K562 (cell line): Measurements from ENCODE around the gene SETX. TPM values are rescaled to one million over a fixed set of nuclear protein-coding genes. Genes with fewer than 3 reads are reported as not detected.

ENCODE experiments used
- ATAC-seq: fragments of 200-7000 bp; cut with Tn5 transposase; 3 replicates; pipeline ENCODE4 v1.9.1; 2020; ENCODE audit warnings: moderate library complexity
- BruUV-seq: library from RNA; stranded (reverse); fragments of 400-500 nt; replicated peaks from 2 replicates; lab custom pipeline; 2021; lab: Mats Ljungman, UMichigan
- CTCF ChIA-PET: fragments of 300-600 bp; formaldehyde crosslinking; extraction: SDS; loops from one replicate; lab custom pipeline; 2021; ENCODE audit warnings: low intra/inter-chr PET ratio; lab: Yijun Ruan, JAX
- POLR2A ChIA-PET: fragments of 300-600, 350-650 bp; sonication (Branson Sonifier 250); formaldehyde crosslinking; extraction: SDS; loops from one replicate; lab custom pipeline; 2021; ENCODE audit warnings: antibody characterized with exemption, inconsistent platforms; lab: Yijun Ruan, JAX
- DNase-seq, 4 experiments: peaks; one replicate each; pipeline versions ENCODE4 v3.0.0 to v3.0.0-alpha.2; 2011 to 2018; ENCODE audit warnings: low spot score in 3 of 4, mixed read lengths in 3 of 4; ENCODE audit errors: extremely low read depth in 1 of 4
- FAIRE-seq: peaks from 2 replicates; lab custom pipeline; 2011; peaks lifted over from hg19 to GRCh38; lab: Jason Lieb, UNC
- H2AFZ ChIP-seq: 2 replicates; pipeline ENCODE4 v1.6.0; 2011; ENCODE audit warnings: low read depth, low read length, control low read depth, inconsistent platforms
- H3K27ac ChIP-seq: fragments of 200-600 bp; 3 replicates; pipeline ENCODE4 v1.8.0; 2011; ENCODE audit warnings: low read depth, mild to moderate bottlenecking, control low read depth, inconsistent platforms, low read length, moderate library complexity, mixed read lengths; ENCODE audit errors: extremely low read depth
- H3K27me3 ChIP-seq, 2 experiments: fragments of 300-600 bp in 1 of 2; 2 replicates in 1 of 2; 3 replicates in 1 of 2; pipeline versions ENCODE4 v1.6.0 to v1.8.0; 2011; ENCODE audit warnings: inconsistent platforms in 2 of 2, low read length in 2 of 2, mild to moderate bottlenecking in 1 of 2, mixed read lengths in 1 of 2, moderate library complexity in 1 of 2; ENCODE audit not compliant: control insufficient read depth in 2 of 2, insufficient read depth in 2 of 2
- H3K36me3 ChIP-seq: fragments of 300-600 bp; 3 replicates; pipeline ENCODE4 v1.8.0; 2011; ENCODE audit warnings: mild to moderate bottlenecking, low read length, inconsistent platforms; ENCODE audit not compliant: control insufficient read depth, insufficient read depth
- H3K4me1 ChIP-seq, 2 experiments: fragments of 200-600 bp in 1 of 2; replicated peaks in 1 of 2; 2 replicates in 1 of 2; 3 replicates in 1 of 2; pipeline versions ENCODE4 v1.5.1 to v1.8.0; 2011; ENCODE audit warnings: inconsistent platforms in 2 of 2, low read length in 2 of 2, mild to moderate bottlenecking in 1 of 2, mixed read lengths in 1 of 2, moderate library complexity in 1 of 2; ENCODE audit not compliant: control insufficient read depth in 2 of 2, insufficient read depth in 2 of 2
- H3K4me2 ChIP-seq: 2 replicates; pipeline ENCODE4 v1.6.1; 2011; ENCODE audit warnings: low read length, control low read depth, inconsistent platforms, mixed read lengths; ENCODE audit not compliant: insufficient read depth
- H3K4me3 ChIP-seq: fragments of 200-600 bp; sonication (generic), shearing (Covaris generic); 2 replicates; pipeline ENCODE4 v1.5.1; 2016; ENCODE audit warnings: control low read depth, inconsistent platforms
- H3K79me2 ChIP-seq: fragments of 200-600 bp; 3 replicates; pipeline ENCODE4 v1.8.0; 2011; ENCODE audit warnings: low read length, inconsistent platforms; ENCODE audit not compliant: control insufficient read depth, insufficient read depth
- H3K9ac ChIP-seq, 2 experiments: 2 replicates each; pipeline versions ENCODE4 v1.6.0 to v1.6.1; 2011; ENCODE audit warnings: low read depth in 2 of 2, low read length in 2 of 2, control low read depth in 1 of 2, inconsistent platforms in 1 of 2, mild to moderate bottlenecking in 1 of 2, mixed read lengths in 1 of 2; ENCODE audit not compliant: insufficient read depth in 1 of 2
- H3K9me1 ChIP-seq: one replicate; pipeline ENCODE4 v1.6.0; 2011; ENCODE audit warnings: inconsistent platforms, mild to moderate bottlenecking, low read length, moderate library complexity; ENCODE audit not compliant: control insufficient read depth, insufficient read depth
- H3K9me3 ChIP-seq: replicated peaks from 2 replicates; pipeline ENCODE4 v1.5.1; 2011; ENCODE audit warnings: low read depth, low read length, inconsistent platforms; ENCODE audit not compliant: control insufficient read depth, insufficient read depth
- H4K20me1 ChIP-seq: replicated peaks from 2 replicates; pipeline ENCODE4 v1.6.1; 2011; ENCODE audit warnings: low read length, inconsistent platforms, mixed read lengths; ENCODE audit not compliant: control insufficient read depth, insufficient read depth
- BACH1 ChIP-seq: fragments of 200-800 bp; sonication (Bioruptor generic); IDR thresholded peaks from 2 replicates; pipeline ENCODE4 v1.6.1; 2016; ENCODE audit warnings: missing genetic modification characterization, missing compliant biosample characterization
- DACH1 ChIP-seq: fragments of 450-650 bp; IDR thresholded peaks from 2 replicates; pipeline ENCODE4 v1.6.1; 2018; ENCODE audit not compliant: partially characterized antibody
- KDM1A ChIP-seq, 2 experiments: fragments of 450-650 bp; IDR thresholded peaks; 2 replicates each; pipeline ENCODE4 v1.6.1; 2016; ENCODE audit warnings: mild to moderate bottlenecking in 2 of 2
- PML ChIP-seq: IDR thresholded peaks from 2 replicates; pipeline ENCODE4 v1.6.1; 2012; ENCODE audit warnings: low read length, inconsistent platforms
- SLC30A9 ChIP-seq: fragments of 250-450 bp; sonication (Bioruptor Pico); IDR thresholded peaks from 2 replicates; pipeline ENCODE4 v1.8.0; 2022; ENCODE audit warnings: mild to moderate bottlenecking, moderate library complexity
- SMARCB1 ChIP-seq: IDR thresholded peaks from 2 replicates; pipeline ENCODE4 v1.6.1; 2011; ENCODE audit warnings: improper control_type of control experiment, low read depth; ENCODE audit not compliant: insufficient read length
- WGBS: fragments of 100-300 bp; shearing (Covaris generic); methylation state at CpG from one replicate; pipeline ENCODE4 v1.1.6; 2016; ENCODE audit warnings: low coverage, mixed read lengths; ENCODE audit not compliant: insufficient coverage; ENCODE audit errors: missing lambda C conversion rate; 5-methylcytosine and 5-hydroxymethylcytosine counted together
- in situ Hi-C: fragments of 300-500 bp; cut with MboI; formaldehyde crosslinking; loops from 4 replicates; pipeline ENCODE4 v1.15.0; 2018; ENCODE audit warnings: inconsistent platforms, mixed read lengths
- intact Hi-C: fragments of 100-400 bp; cut with micrococcal nuclease; formaldehyde crosslinking; loops from 2 replicates; pipeline ENCODE4 v1.14.2; 2022
- polyA plus RNA-seq, 8 experiments: library from polyadenylated mRNA; depleted of rRNA in 4 of 8; stranded (reverse) in 5 of 8; unstranded in 3 of 8; fragments of >200 nt; fragmentation: Nextera tagmentation in 2 of 8; fragmentation: Illumina TruSeq in 1 of 8; extraction: Ambion mirVana in 2 of 8; extraction: Trizol in 1 of 8; gene quantifications; 2 replicates each; pipeline versions ENCODE4 v1.2.1 to v1.2.3, GENCODE V29; 2011 to 2014; ENCODE audit warnings: inconsistent platforms in 1 of 8, missing spikeins in 1 of 8
- total RNA-seq, 7 experiments: library from RNA; depleted of rRNA in 6 of 7; stranded (reverse); fragments of >200 nt in 6 of 7; fragmentation: Illumina TruSeq in 2 of 7; extraction: Trizol in 2 of 7; gene quantifications; 2 replicates each; pipeline versions ENCODE4 v1.2.1 to v1.2.3, GENCODE V29; 2011 to 2021; ENCODE audit warnings: low replicate concordance in 1 of 7
- TF ChIP-seq, protein P1 (sequence below): fragments of 450-650 bp; IDR thresholded peaks from 2 replicates; pipeline ENCODE4 v1.6.1; 2016; ENCODE audit warnings: borderline replicate concordance
- TF ChIP-seq, protein P2 (sequence below): fragments of 450-650 bp; formaldehyde crosslinking; IDR thresholded peaks from 2 replicates; pipeline ENCODE4 v1.4.0; 2020; ENCODE audit warnings: mild to moderate bottlenecking, moderate library complexity
- TF ChIP-seq, protein P3 (sequence below): fragments of 250-450 bp; sonication (Bioruptor Pico); IDR thresholded peaks from 2 replicates; pipeline ENCODE4 v1.4.0; 2020; ENCODE audit warnings: mild to moderate bottlenecking, moderate library complexity
- TF ChIP-seq, protein P4 (sequence below): sonication (generic); formaldehyde crosslinking; IDR thresholded peaks from 2 replicates; pipeline ENCODE4 v1.8.0; 2022; ENCODE audit warnings: mild to moderate bottlenecking, missing genetic modification reagents, borderline replicate concordance

Gene SETX
- total and polyA plus RNA-seq, 9 of the 15 experiments (the other 6 are each of a cell fraction or from before 2014, with no cell fraction given) = 8.7 to 45.7 (median 28.7) TPM

DNA sequence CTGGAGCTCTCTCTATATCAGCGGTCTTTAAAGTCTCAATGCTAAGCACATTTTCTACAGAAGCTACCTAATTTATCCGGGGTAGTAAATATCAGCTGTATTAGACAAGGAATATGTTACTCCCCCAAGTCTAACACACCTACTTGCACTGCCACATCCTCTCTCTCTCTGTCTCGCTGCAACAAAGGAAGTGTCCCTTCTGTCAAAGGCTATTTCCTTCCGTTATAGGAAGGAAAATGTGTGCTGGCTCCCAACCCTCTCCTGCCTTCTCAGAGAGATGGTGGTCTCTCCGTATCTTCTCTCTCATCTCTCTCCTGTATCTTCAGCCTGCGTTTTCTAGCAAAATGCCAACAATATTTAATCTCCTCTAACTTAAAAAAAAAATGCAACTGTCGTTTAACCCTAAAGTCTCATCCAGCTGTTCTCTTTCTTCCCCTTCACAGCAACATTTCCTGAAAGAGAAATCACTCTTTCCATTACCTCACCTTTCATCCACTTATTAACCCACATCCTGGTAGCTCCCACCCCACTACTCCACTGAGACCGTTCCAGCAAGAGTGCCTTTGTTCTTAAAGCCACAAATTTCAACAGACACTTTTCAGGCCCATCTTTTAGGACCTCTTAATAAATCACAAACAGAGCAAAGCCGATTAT lies 49.6 kb upstream of the SETX start (continued):
- TF ChIP-seq SMARCB1 = no peak
- TF ChIP-seq, protein P1, sequence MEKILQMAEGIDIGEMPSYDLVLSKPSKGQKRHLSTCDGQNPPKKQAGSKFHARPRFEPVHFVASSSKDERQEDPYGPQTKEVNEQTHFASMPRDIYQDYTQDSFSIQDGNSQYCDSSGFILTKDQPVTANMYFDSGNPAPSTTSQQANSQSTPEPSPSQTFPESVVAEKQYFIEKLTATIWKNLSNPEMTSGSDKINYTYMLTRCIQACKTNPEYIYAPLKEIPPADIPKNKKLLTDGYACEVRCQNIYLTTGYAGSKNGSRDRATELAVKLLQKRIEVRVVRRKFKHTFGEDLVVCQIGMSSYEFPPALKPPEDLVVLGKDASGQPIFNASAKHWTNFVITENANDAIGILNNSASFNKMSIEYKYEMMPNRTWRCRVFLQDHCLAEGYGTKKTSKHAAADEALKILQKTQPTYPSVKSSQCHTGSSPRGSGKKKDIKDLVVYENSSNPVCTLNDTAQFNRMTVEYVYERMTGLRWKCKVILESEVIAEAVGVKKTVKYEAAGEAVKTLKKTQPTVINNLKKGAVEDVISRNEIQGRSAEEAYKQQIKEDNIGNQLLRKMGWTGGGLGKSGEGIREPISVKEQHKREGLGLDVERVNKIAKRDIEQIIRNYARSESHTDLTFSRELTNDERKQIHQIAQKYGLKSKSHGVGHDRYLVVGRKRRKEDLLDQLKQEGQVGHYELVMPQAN = no peak
- TF ChIP-seq KDM1A (IDR thresholded peaks at IDR 0.05) = no peak
- TF ChIP-seq DACH1 = no peak
- TF ChIP-seq, protein P2, sequence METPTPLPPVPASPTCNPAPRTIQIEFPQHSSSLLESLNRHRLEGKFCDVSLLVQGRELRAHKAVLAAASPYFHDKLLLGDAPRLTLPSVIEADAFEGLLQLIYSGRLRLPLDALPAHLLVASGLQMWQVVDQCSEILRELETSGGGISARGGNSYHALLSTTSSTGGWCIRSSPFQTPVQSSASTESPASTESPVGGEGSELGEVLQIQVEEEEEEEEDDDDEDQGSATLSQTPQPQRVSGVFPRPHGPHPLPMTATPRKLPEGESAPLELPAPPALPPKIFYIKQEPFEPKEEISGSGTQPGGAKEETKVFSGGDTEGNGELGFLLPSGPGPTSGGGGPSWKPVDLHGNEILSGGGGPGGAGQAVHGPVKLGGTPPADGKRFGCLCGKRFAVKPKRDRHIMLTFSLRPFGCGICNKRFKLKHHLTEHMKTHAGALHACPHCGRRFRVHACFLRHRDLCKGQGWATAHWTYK (CRISPR knock-in tag) = no peak
- no peak for TF ChIP-seq SLC30A9 (CRISPR knock-in tag)

DNA sequence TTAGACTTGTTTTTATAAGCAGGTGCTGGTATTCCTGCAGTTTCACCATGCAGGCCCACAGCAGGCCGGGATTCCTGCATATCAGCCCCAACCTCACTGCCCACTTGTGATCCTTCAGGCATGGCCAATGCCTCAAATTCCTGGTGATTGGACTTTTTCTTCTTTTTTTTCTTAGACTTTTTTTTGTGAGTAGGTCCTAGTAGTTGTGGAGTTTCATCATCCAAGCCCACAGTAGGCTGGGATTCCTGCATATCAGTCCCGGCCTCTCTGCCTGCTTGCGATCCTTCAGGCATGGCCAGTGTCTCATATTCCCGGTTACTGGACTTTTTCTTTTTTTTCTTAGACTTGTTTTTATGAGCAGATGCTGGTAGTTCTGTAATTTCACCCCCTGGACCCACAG lies 47.0 kb upstream of the SETX start:
- no peaks in the 10 kb centered on the region for H4K20me1 ChIP-seq
- intact Hi-C loops (no loop called here), in situ Hi-C loops (no loop called here)
- H3K27me3 ChIP-seq = no peaks in the 10 kb centered on the region
- H2AFZ ChIP-seq = no peak overlapping the region
- H3K27ac ChIP-seq = no peak overlapping the region
- H3K4me2 ChIP-seq = no peak overlapping the region
- peaks cover 56% of the 10 kb centered on the region; the same call in 2 of the 3 replicates for H3K36me3 ChIP-seq
- CTCF ChIA-PET = no interaction called here
- no peak for ATAC-seq
- no peaks in the 10 kb centered on the region for H3K9me1 ChIP-seq
- H3K4me3 ChIP-seq = no peak overlapping the region
- peaks cover 17% of the 10 kb centered on the region for H3K79me2 ChIP-seq
- no peak for DNase-seq
- no TSS peak for BruUV-seq
- H3K9me3 ChIP-seq = no peaks in the 10 kb centered on the region
- POLR2A ChIA-PET = no interaction called here
- FAIRE-seq = no peak
- no peak overlapping the region for H3K9ac ChIP-seq
- 100% methylated on average over 2 of the region's 4 CpGs for WGBS
- peaks cover under 1 to 7% of the 10 kb centered on the region in 2 experiments; a peak in 3 of 5 replicates for H3K4me1 ChIP-seq
- no peak for TF ChIP-seq PML
- TF ChIP-seq, protein P3, sequence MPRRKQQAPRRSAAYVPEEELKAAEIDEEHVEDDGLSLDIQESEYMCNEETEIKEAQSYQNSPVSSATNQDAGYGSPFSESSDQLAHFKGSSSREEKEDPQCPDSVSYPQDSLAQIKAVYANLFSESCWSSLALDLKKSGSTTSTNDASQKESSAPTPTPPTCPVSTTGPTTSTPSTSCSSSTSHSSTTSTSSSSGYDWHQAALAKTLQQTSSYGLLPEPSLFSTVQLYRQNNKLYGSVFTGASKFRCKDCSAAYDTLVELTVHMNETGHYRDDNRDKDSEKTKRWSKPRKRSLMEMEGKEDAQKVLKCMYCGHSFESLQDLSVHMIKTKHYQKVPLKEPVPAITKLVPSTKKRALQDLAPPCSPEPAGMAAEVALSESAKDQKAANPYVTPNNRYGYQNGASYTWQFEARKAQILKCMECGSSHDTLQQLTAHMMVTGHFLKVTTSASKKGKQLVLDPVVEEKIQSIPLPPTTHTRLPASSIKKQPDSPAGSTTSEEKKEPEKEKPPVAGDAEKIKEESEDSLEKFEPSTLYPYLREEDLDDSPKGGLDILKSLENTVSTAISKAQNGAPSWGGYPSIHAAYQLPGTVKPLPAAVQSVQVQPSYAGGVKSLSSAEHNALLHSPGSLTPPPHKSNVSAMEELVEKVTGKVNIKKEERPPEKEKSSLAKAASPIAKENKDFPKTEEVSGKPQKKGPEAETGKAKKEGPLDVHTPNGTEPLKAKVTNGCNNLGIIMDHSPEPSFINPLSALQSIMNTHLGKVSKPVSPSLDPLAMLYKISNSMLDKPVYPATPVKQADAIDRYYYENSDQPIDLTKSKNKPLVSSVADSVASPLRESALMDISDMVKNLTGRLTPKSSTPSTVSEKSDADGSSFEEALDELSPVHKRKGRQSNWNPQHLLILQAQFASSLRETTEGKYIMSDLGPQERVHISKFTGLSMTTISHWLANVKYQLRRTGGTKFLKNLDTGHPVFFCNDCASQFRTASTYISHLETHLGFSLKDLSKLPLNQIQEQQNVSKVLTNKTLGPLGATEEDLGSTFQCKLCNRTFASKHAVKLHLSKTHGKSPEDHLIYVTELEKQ = no peak
- TF ChIP-seq BACH1 = no peak
- TF ChIP-seq, protein P4, sequence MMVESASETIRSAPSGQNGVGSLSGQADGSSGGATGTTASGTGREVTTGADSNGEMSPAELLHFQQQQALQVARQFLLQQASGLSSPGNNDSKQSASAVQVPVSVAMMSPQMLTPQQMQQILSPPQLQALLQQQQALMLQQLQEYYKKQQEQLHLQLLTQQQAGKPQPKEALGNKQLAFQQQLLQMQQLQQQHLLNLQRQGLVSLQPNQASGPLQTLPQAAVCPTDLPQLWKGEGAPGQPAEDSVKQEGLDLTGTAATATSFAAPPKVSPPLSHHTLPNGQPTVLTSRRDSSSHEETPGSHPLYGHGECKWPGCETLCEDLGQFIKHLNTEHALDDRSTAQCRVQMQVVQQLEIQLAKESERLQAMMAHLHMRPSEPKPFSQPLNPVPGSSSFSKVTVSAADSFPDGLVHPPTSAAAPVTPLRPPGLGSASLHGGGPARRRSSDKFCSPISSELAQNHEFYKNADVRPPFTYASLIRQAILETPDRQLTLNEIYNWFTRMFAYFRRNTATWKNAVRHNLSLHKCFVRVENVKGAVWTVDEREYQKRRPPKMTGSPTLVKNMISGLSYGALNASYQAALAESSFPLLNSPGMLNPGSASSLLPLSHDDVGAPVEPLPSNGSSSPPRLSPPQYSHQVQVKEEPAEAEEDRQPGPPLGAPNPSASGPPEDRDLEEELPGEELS (CRISPR knock-in tag) = no peak
